RWPE2 (cell line): Measurements from ENCODE around the gene FAM3D.

ENCODE experiments used
- ATAC-seq: fragments of 200-7000 bp; cut with Tn5 transposase; 3 replicates; pipeline ENCODE4 v1.9.1; 2021; ENCODE audit warnings: low read depth
- DNase-seq: peaks from one replicate; pipeline ENCODE4 v3.0.0-alpha.2; 2020; ENCODE audit warnings: low spot score
- H3K27ac ChIP-seq: fragments of 450-650 bp; 2 replicates; pipeline ENCODE4 v1.5.1; 2017; ENCODE audit warnings: mild to moderate bottlenecking; ENCODE audit not compliant: poor library complexity, severe bottlenecking
- H3K27me3 ChIP-seq: fragments of 250-450 bp; sonication (Bioruptor Pico); 2 replicates; pipeline ENCODE4 v1.5.1; 2021; ENCODE audit warnings: mild to moderate bottlenecking, moderate library complexity; ENCODE audit not compliant: insufficient read depth, poor library complexity, severe bottlenecking
- H3K36me3 ChIP-seq: fragments of 250-450 bp; sonication (Bioruptor Pico); 2 replicates; pipeline ENCODE4 v1.5.1; 2020; ENCODE audit warnings: low read depth, mild to moderate bottlenecking, moderate library complexity
- H3K4me1 ChIP-seq: fragments of 250-450 bp; sonication (Bioruptor Pico); 2 replicates; pipeline ENCODE4 v1.5.1; 2021; ENCODE audit warnings: mild to moderate bottlenecking, moderate library complexity; ENCODE audit not compliant: insufficient read depth, poor library complexity, severe bottlenecking
- H3K4me3 ChIP-seq: fragments of 250-450 bp; sonication (Bioruptor Pico); 2 replicates; pipeline ENCODE4 v1.5.1; 2021; ENCODE audit warnings: mild to moderate bottlenecking, moderate library complexity; ENCODE audit not compliant: severe bottlenecking
- H3K9me3 ChIP-seq: fragments of 250-450 bp; sonication (Bioruptor Pico); 2 replicates; pipeline ENCODE4 v1.5.1; 2021; ENCODE audit warnings: mild to moderate bottlenecking, moderate library complexity; ENCODE audit not compliant: severe bottlenecking
- TF ChIP-seq, protein P1 (sequence below): fragments of 450-650 bp; IDR thresholded peaks from one replicate; pipeline ENCODE4 v1.5.1; 2017; ENCODE audit warnings: mild to moderate bottlenecking, moderate library complexity; ENCODE audit not compliant: poor library complexity, severe bottlenecking

FAM3D gene

DNA sequence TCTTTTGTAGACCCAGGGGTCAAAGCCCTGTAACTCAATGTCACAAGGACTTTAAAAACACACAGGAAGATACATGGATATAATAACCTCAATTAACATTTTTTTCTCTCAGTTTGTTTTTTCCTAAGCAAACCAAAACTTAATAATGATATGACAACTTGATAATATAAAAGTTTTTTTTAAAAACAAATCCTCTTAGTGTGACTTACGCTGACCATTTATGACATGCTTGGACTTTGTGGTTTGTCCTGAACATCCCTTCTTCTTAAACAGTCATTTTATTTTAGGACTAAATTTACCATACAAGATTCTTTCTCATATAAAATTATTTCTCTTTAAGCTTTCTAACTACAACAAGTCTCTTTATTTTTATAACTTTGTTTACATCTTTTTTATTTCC lies 25.4 kb upstream of the FAM3D start:
- ATAC-seq (no peak), DNase-seq (no peak)
- no peaks in the 10 kb centered on the region for H3K36me3 ChIP-seq
- TF ChIP-seq, protein P1, sequence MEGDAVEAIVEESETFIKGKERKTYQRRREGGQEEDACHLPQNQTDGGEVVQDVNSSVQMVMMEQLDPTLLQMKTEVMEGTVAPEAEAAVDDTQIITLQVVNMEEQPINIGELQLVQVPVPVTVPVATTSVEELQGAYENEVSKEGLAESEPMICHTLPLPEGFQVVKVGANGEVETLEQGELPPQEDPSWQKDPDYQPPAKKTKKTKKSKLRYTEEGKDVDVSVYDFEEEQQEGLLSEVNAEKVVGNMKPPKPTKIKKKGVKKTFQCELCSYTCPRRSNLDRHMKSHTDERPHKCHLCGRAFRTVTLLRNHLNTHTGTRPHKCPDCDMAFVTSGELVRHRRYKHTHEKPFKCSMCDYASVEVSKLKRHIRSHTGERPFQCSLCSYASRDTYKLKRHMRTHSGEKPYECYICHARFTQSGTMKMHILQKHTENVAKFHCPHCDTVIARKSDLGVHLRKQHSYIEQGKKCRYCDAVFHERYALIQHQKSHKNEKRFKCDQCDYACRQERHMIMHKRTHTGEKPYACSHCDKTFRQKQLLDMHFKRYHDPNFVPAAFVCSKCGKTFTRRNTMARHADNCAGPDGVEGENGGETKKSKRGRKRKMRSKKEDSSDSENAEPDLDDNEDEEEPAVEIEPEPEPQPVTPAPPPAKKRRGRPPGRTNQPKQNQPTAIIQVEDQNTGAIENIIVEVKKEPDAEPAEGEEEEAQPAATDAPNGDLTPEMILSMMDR = no peak
- H3K9me3 ChIP-seq = peaks cover 4% of the 10 kb centered on the region
- no peaks in the 10 kb centered on the region for H3K4me1 ChIP-seq
- no peak overlapping the region for H3K27ac ChIP-seq
- no peak overlapping the region for H3K4me3 ChIP-seq
- H3K27me3 ChIP-seq = no peaks in the 10 kb centered on the region

DNA sequence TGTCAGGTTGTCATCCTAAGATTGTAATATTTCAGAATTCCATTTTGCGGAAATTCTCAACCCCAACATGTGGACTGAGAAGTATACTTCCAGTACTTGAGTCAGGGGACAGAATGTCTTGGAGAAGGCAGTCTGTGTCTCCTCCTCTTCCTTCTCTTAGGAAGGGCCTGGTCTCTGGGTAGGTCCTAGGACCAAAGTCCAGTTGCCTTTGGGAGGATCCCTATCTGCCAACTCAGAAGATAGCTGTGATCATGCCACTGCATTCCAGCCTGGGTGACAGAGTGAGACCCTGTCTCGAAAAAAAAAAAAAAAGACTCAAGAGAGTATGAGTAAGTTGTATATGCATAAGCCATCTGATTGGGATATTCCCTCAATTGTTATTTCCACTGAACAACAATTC lies 23.9 kb upstream of the FAM3D start:
- TF ChIP-seq, protein P1 = no peak

DNA sequence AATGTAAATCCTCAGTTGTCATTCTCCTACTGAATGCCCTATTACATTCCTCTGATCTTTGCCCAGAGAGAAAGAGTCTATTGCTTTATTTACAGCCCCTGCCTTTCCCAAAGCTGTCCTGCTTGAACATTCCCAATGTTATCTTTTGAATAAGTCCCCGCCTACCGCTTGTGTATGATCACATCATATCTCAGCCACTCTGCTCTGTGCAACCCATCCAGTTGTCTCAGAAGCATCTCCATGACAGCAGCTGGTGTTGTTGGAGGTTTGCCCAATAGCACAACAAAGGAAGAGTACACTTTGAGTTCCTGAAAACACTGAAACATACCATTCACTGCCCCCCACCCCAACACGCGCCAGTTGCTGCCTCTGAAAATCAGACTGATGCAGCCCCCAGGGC lies 22.0 kb upstream of the FAM3D start:
- Histone ChIP-seq H3K27ac (no peak overlapping the region), H3K4me3 (no peak overlapping the region), H3K27me3 (no peaks in the 10 kb centered on the region), H3K4me1 (no peaks in the 10 kb centered on the region), H3K36me3 (no peaks in the 10 kb centered on the region), H3K9me3 (peaks cover 4% of the 10 kb centered on the region)
- ATAC-seq (no peak), DNase-seq (no peak)
- TF ChIP-seq, protein P1 = no peak

More for the DNA sequence above, 23.9 kb upstream of the FAM3D start:
- no peaks in the 10 kb centered on the region for H3K27me3 ChIP-seq
- H3K4me3 ChIP-seq = no peak overlapping the region
- DNase-seq (no peak), ATAC-seq (no peak)
- H3K36me3 ChIP-seq = no peaks in the 10 kb centered on the region
- H3K4me1 ChIP-seq = no peaks in the 10 kb centered on the region
- H3K27ac ChIP-seq = no peak overlapping the region
- H3K9me3 ChIP-seq = peaks cover 4% of the 10 kb centered on the region

DNA sequence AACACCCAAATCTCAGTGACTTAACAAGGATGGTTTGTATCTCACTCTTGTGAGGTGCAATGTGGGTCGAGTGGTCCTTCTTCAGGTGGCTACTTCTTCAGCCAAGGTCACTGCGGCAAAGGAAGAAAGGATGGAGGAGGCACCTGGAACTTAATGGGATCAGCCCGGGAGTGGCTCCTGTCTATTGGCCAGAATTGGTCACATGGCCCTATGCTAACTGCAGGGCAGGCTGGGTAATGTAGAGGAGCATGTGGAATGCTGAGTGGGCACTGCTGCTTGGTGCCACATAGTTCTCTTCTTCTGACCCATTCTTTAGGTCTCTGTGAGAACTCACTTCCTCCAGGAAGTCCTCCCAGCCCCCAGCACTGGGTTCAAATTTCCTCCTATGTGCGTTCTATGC lies 20.3 kb upstream of the FAM3D start:
- no peaks in the 10 kb centered on the region for H3K4me1 ChIP-seq
- TF ChIP-seq, protein P1 = no peak
- no peak for DNase-seq
- no peaks in the 10 kb centered on the region for H3K36me3 ChIP-seq
- H3K4me3 ChIP-seq = no peak overlapping the region
- no peaks in the 10 kb centered on the region for H3K27me3 ChIP-seq
- no peak for ATAC-seq
- no peak overlapping the region for H3K27ac ChIP-seq
- H3K9me3 ChIP-seq = peaks cover 4% of the 10 kb centered on the region

DNA sequence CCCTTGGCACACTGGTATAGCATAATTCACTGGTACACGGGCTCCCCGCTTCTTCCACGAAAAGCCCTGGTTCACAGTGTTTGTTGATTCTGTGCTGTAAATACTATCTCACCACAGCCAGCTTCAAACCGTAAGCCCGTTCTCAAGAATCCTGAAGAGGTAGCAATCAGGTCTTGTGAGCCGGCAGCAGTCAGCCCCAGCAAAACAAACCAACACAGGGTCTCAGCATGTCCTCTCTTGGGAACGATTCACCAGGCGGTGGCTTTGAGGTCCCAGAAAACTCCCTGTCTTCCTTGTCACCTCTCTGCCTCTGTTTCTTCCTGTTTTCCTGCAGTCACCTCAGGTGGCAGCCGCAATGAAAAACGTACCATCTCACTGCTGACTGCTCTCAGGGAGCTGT lies 19.1 kb upstream of the FAM3D start:
- Histone ChIP-seq H3K27ac (no peak overlapping the region), H3K4me3 (no peak overlapping the region), H3K4me1 (no peaks in the 10 kb centered on the region), H3K36me3 (no peaks in the 10 kb centered on the region), H3K9me3 (no peaks in the 10 kb centered on the region), H3K27me3 (no peaks in the 10 kb centered on the region)
- no peak for ATAC-seq
- no peak for DNase-seq
- TF ChIP-seq, protein P1 = no peak
